Stimulated activated CD8-positive, alpha-beta memory T cell treated with anti-CD3 and anti-CD28 coated beads, Interleukin-15, amount 100 ng/mL, for 1 hour (primary cell): ENCODE data around the gene GPS2.

Source experiments
- DNase-seq: peaks from one replicate; pipeline ENCODE4 v3.0.0-alpha.2; 2020; ENCODE audit warnings: low read depth

The GPS2 gene

DNA sequence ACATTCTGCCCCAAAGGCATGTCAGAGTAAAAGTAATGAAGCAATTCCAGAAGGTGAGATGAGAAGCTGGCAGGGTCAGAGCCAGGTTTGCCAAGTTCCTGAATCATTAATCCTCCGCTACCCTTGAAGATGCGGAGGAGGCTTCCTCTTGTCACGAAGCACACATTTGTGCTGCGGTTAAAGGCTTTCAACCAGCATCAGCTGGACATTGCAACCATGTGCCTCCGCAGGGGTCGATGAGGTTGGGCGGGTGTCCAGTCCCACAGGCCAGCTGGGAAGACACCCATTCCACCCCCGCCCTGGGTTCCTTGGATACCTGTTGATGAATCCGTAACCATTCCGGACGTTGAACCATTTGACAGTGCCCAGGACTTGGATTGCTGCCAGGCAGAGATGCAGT is 22.0 kb downstream of the GPS2 start:
- no peak for DNase-seq

DNA sequence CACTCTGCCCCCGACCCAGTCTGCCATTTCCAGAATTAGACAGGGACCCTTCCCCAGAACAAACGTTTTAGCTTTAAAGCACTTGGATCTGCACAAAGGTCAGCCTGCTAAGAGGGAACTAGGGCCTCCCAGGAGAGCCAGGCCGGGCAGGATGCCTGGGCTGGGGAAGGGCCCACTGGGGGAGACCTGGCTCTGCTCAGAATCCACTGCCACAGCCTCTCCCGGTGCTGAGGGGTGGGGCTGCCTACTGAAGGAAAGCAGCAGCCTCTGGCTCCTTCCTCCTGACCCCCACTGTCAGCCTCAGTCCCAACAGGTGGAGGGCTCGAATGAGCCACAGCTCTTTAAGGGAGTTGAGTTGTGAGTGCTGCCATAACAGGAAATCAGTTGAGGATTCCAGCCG is 22.4 kb downstream of the GPS2 start:
- no peak for DNase-seq

- DNase-seq, result no peak
These were observed 23.0 kb downstream of the GPS2 start for GRCh38 chr17:7292194-7292593.

GRCh38 chr17:7290685-7291084 is 24.5 kb downstream of the GPS2 start:
- DNase-seq, result no peak

DNA sequence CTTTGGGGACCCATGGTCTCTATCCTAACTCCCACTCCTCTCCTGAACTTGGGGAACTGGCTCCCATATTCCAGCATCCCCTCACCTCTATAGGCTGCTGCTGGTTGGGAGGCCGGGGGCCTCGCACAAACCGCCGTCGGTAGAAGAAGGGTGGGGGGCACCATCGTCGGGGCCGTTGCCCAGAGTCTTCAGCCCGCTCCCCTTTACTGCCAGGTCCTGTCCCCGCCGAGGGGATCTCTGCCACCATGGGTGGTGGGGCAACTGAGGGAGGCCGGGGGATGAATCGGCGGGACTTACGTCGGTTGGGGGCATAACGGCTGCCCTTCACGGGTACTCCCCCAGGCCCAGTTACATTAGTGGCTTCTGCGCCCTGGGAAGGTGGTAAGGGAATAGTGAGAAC is 25.0 kb downstream of the GPS2 start:
- no peak for DNase-seq

DNA sequence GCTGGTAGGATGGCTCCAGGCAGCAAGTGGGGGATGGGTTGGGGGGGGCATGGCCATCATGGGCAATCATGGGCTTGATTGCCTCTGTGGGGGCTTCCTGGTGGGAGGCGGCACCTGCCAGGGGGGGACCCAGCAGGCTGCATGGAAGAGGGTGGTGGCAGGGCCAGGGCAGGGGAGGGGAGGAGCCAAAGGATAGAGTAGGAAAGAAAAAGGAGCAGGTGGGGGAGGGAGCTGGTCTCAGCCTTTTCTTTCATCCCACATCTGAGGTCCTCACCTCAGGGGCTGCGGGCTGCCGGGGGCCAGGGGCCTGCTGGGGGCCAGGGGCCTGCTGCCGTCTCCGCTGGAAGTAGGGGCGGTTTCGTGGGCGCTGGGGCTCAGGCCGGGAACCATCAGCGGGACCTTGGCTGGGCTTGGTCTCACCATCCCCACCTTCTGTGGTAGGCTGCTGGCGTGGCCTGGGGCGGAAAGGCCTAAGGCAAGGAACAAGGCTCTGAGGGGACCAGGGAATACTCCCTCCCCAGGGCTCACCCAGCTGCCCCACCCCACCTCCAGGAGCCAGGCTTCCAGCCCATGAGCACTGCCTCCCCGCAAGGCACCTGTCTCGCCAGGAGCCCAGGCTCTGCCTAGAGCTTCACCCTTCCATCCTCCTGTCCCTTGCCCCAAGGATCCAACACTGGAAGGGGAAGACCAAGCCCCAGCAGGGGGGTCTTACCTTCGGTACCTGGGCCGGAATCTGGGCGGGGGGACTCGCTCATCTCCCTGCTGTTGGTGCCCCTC is 25.7 kb downstream of the GPS2 start:
- no peak for DNase-seq

DNA sequence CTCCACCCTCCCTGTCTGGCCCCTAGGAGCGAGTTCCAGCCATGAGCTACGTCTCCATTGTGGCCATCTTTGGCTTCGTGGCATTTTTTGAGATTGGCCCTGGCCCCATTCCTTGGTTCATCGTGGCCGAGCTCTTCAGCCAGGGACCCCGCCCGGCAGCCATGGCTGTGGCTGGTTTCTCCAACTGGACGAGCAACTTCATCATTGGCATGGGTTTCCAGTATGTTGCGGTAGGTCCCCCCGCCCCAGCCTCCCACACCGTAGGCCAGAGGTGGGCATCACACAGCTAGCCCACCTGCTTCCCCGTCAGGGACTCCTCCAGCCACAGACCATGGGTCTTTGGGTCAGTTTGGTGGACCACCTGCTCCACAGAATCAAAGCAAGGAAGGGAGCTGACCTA is 29.5 kb downstream of the GPS2 start:
- no peak for DNase-seq

GRCh38 chr17:7284911-7285310 is 30.2 kb downstream of the GPS2 start:
- no peak for DNase-seq

GRCh38 chr17:7283471-7284216 is 31.5 kb downstream of the GPS2 start:
- no peak for DNase-seq

- DNase-seq, result no peak
These were observed 32.3 kb downstream of the GPS2 start for GRCh38 chr17:7282752-7283321.

GRCh38 chr17:7281953-7282751 is 33.0 kb downstream of the GPS2 start:
- DNase-seq, result no peak

GRCh38 chr17:7281074-7281952 is 33.8 kb downstream of the GPS2 start, which contains the start of gene SLC2A4:
Gene SLC2A4, plus strand, starts transcription at chr17:7281718. Its CDS starts 217 bp downstream, at chr17:7281935.
- peak; percentile 56 for DNase-seq

- DNase-seq, result peak; percentile 75
These were observed 34.6 kb downstream of the GPS2 start for GRCh38 chr17:7280519-7281073.

- DNase-seq, result no peak
These were observed 35.7 kb downstream of the GPS2 start for GRCh38 chr17:7279448-7279847.

DNA sequence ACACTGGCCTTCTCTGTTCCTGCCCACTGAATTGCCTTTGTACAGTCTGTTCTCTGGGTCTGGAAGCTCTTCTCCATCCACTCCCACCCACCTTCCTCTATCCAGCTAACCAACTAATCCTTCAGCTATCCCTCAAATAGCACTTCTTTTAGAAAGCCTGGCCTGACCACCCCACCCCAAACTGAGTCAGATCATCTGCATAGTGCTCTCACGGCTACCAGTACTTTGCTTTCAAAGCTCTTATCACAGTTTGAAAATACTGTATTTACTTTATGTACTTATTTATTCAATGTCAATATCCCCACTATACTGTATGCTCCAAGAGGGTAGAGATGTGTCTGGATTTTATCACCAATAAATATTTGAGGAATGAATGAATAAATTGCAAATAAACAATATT is 48.4 kb downstream of the GPS2 start:
- DNase-seq, result no peak

GRCh38 chr17:7263801-7264078 is 51.4 kb downstream of the GPS2 start:
- no peak for DNase-seq

DNA sequence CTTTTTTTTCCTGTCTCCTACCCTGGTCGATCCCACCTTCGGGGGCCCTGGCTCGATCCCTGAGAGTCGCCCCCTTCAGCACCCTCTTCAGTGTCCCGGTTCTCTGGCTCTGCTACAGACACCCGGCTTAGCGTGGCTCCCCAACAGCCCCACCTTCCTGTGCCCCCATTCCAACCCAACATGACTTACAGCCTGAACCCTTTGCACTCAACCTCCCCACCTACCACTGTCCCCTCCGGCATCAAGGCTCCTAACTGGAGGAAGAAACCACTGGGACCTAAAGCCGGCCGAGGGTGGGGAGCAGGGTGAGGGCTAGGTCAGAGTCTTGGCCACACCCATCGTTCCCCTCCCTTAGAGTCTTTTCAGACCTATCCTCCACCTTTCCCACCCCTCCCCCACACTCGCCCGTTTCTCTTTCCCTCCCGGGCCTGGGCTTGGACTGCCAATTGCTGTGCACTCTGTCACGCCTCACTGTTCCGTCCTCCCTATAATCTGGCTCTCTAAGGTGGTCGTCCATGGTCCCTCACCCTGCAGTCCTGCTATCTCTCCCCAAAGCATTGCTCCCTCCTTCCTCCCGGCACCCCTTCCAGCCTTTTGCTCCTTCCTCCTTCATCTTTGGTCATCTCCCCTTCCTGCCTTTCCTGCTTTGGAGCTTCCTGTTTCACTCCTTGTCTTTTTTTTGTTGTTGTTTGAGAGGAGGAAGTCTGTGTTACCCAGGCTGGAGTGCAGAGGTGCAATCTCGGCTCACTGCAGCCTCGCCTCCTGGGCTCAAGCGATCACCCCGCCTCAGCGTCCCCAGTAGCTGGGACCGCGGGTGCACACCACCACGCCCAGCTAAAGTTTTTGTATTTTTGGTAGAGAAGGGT is 52.0 kb downstream of the GPS2 start:
- DNase-seq, result no peak
